Endothelial cell (in vitro differentiated cells): ENCODE results near the gene ARHGAP12. TPM values are rescaled to one million over a fixed set of nuclear protein-coding genes. Genes with fewer than 3 reads are reported as not detected.
"Not testable (repeated sequence)": the region's sequence is repeated elsewhere in the genome, so short reads cannot be mapped to it uniquely, and the experiment has no call there.

Source experiments
- DNase-seq: peaks from one replicate; pipeline ENCODE4 v3.0.0; 2021; ENCODE audit warnings: low spot score
- H3K27ac Mint-ChIP-seq: one replicate; pipeline ENCODE4 v1.8.0; 2021; ENCODE audit warnings: mixed read lengths, inconsistent platforms; ENCODE audit not compliant: unreplicated experiment
- H3K27me3 Mint-ChIP-seq: one replicate; pipeline ENCODE4 v1.8.0; 2021; ENCODE audit warnings: mild to moderate bottlenecking, moderate library complexity, mixed read lengths, inconsistent platforms; ENCODE audit not compliant: unreplicated experiment
- H3K36me3 Mint-ChIP-seq: one replicate; pipeline ENCODE4 v1.8.0; 2021; ENCODE audit warnings: mild to moderate bottlenecking, low read depth, mixed read lengths, inconsistent platforms; ENCODE audit not compliant: unreplicated experiment
- H3K4me1 Mint-ChIP-seq: one replicate; pipeline ENCODE4 v1.8.0; 2021; ENCODE audit warnings: mild to moderate bottlenecking, mixed read lengths, inconsistent platforms; ENCODE audit not compliant: unreplicated experiment
- H3K4me3 Mint-ChIP-seq: one replicate; pipeline ENCODE4 v1.8.0; 2021; ENCODE audit warnings: mild to moderate bottlenecking, mixed read lengths, inconsistent platforms; ENCODE audit not compliant: unreplicated experiment
- H3K9me3 Mint-ChIP-seq: one replicate; pipeline ENCODE4 v1.8.0; 2021; ENCODE audit warnings: mixed read lengths, inconsistent platforms; ENCODE audit not compliant: unreplicated experiment
- CTCF ChIP-seq: fragments of 200-600 bp; sonication (generic); IDR thresholded peaks from one replicate; pipeline ENCODE4 v1.5.0; 2021; ENCODE audit warnings: antibody characterized with exemption; ENCODE audit not compliant: unreplicated experiment
- total RNA-seq: library from RNA; stranded (reverse); fragmentation: NEBNext Ultra II Directional; extraction: Animal tissue kit (Norgen Biotek cat#: 25700); gene quantifications from one replicate; pipeline ENCODE4 v1.2.1, GENCODE V29; 2021; ENCODE audit not compliant: unreplicated experiment

ARHGAP12 gene
- total RNA-seq, 1 donor from 2014 or later: 39.0 TPM

GRCh38 chr10:31902625-31903024, 26.0 kb downstream of the ARHGAP12 start:
- peaks cover 30% of the 10 kb centered on the region for H3K36me3 Mint-ChIP-seq
- H3K9me3 Mint-ChIP-seq: no peaks in the 10 kb centered on the region
- peaks cover 11% of the 10 kb centered on the region for H3K4me1 Mint-ChIP-seq
- no peak for DNase-seq
- H3K4me3 Mint-ChIP-seq: no peak overlapping the region
- TF ChIP-seq CTCF: no peak
- no peak overlapping the region for H3K27ac Mint-ChIP-seq
- H3K27me3 Mint-ChIP-seq: no peaks in the 10 kb centered on the region

DNA sequence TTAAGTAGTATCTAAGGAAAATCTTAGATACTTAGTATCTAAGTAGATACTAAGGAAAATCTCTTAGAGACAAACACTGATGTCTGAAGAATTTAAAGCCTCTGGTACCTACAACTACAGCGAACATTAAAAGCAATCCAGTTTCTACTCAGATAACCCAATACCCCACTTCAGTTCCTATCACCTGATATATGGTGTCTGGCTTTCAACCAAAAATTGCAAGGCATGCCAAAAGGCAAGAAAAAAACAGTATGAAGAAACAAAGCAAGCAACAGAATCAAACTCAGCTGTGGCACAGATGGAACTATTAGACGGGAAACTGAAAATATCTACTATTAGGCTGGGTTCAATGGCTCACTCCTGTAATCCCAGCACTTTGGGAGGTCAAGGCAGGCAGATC, 31.1 kb downstream of the ARHGAP12 start:
- Mint-ChIP-seq H3K9me3 (no peaks in the 10 kb centered on the region), H3K4me1 (peaks cover 10% of the 10 kb centered on the region), H3K27ac (peak overlapping the region; percentile 64), H3K4me3 (no peak overlapping the region), H3K36me3 (peaks cover 14% of the 10 kb centered on the region), H3K27me3 (no peaks in the 10 kb centered on the region)
- no peak for TF ChIP-seq CTCF
- no peak for DNase-seq

DNA sequence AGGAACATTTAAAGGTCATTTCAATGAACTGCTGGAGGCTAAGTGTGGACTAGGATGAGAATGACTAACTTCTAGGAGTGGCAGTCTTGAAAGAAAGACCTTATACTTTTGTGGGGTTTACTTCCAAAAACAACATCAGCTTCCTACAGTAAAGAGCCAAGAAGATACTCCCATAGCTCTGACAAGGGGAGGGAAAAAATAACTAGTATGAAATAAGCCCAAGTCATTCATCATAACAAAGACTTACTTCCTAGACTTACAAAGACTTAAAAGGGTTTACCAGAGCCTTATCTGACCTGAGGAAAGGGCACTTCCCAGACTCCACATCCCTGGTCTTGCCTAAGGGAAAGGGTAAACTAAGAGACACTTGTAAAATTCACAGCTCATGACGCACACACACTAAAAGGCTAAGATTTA, 31.7 kb downstream of the ARHGAP12 start:
- H3K27ac Mint-ChIP-seq: peak overlapping the region; percentile 8

GRCh38 chr10:31895722-31896121, 32.9 kb downstream of the ARHGAP12 start:
- not testable (repeated sequence) for H3K27me3 Mint-ChIP-seq, H3K4me1 Mint-ChIP-seq, H3K27ac Mint-ChIP-seq, DNase-seq, H3K9me3 Mint-ChIP-seq, H3K4me3 Mint-ChIP-seq
- peaks cover 14% of the 10 kb centered on the region for H3K36me3 Mint-ChIP-seq

More for the DNA sequence above, 31.7 kb downstream of the ARHGAP12 start:
- no peaks in the 10 kb centered on the region for H3K9me3 Mint-ChIP-seq
- no peak overlapping the region for H3K4me3 Mint-ChIP-seq
- H3K36me3 Mint-ChIP-seq: peaks cover 13% of the 10 kb centered on the region
- no peaks in the 10 kb centered on the region for H3K27me3 Mint-ChIP-seq
- H3K4me1 Mint-ChIP-seq: peaks cover 10% of the 10 kb centered on the region
- DNase-seq: no peak
- TF ChIP-seq CTCF: no peak

- DNase-seq: no peak
- H3K27ac Mint-ChIP-seq: peak overlapping the region; percentile 22
- H3K27me3 Mint-ChIP-seq: peaks cover 1% of the 10 kb centered on the region
- peaks cover 12% of the 10 kb centered on the region for H3K4me1 Mint-ChIP-seq
- H3K4me3 Mint-ChIP-seq: no peak overlapping the region
- H3K36me3 Mint-ChIP-seq: peaks cover 6% of the 10 kb centered on the region
- TF ChIP-seq CTCF: no peak
- no peaks in the 10 kb centered on the region for H3K9me3 Mint-ChIP-seq
These were observed 40.2 kb downstream of the ARHGAP12 start for GRCh38 chr10:31888442-31888841.
